Measurements from ENCODE around the gene SECISBP2.

SECISBP2 gene

DNA sequence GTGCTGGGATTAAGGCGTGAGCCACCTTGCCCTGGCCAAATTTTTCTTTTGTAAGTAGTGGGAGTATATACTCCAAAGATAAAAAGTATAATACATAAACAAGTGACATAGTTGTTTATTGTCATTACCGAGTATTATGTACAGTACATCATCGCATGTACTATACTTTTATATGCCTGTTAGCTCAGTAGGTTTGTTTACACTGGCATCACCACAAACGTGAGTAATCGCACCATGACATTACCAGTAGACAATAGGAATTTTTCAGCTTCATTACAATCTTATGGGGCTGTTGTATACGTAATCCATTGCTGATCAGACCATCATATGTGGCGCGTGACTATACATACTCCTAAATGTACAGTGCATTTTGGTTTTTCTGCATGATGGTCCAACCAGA is 9.8 kb downstream of the SECISBP2 start:
- no peak overlapping the region for H3K9ac ChIP-seq (ENCODE audit: low read length)
- H2BK12ac ChIP-seq (ENCODE audit: low read length in 2 of 2): no peak overlapping the region
- H3K14ac ChIP-seq (ENCODE audit: low read length in 2 of 2): no peak overlapping the region
- H2BK120ac ChIP-seq (ENCODE audit: low read depth, low read length): no peak overlapping the region
- H3K4ac ChIP-seq (ENCODE audit: low read depth in 1 of 2, low read length in 2 of 2): no peak overlapping the region
- H3K4me2 ChIP-seq (ENCODE audit: low read length, poor library complexity, severe bottlenecking): no peak overlapping the region
- H2BK5ac ChIP-seq (ENCODE audit: low read depth, low read length, poor library complexity, severe bottlenecking): no peak overlapping the region
- H3K9me3 ChIP-seq (ENCODE audit: control insufficient read depth, low read length): no peaks in the 10 kb centered on the region
- peaks cover 33% of the 10 kb centered on the region for H3K79me1 ChIP-seq (replicated peaks; ENCODE audit: low read length, poor library complexity, severe bottlenecking)
- no peak overlapping the region for H3K4me3 ChIP-seq (ENCODE audit: insufficient read depth in 1 of 2, low read depth in 1 of 2, low read length in 2 of 2)
- peak; percentile 33 for DNase-seq
- H3K27ac ChIP-seq (ENCODE audit: low read length, poor library complexity, severe bottlenecking): no peak overlapping the region
- H2AK5ac ChIP-seq (ENCODE audit: low read length, severe bottlenecking): no peak overlapping the region
- WGBS: 84% methylated on average over 7 of the region's 8 CpGs
- no peak overlapping the region for H3K18ac ChIP-seq (ENCODE audit: low read depth in 1 of 2, low read length in 2 of 2)
- H3K4me1 ChIP-seq (ENCODE audit: control insufficient read depth, insufficient read depth, low read depth, low read length): peaks cover 3% of the 10 kb centered on the region
- H4K8ac ChIP-seq (ENCODE audit: low read length): no peak overlapping the region
- no peak overlapping the region for H2AFZ ChIP-seq (ENCODE audit: low read depth, low read length)
- H3K23ac ChIP-seq (ENCODE audit: low read length in 2 of 2): no peak overlapping the region
- no peak overlapping the region for H2BK15ac ChIP-seq (ENCODE audit: low read depth, poor library complexity, severe bottlenecking)
- no peaks in the 10 kb centered on the region for H3K27me3 ChIP-seq (ENCODE audit: control insufficient read depth in 1 of 2, insufficient read depth in 1 of 2, low read length in 2 of 2)
- H3K36me3 ChIP-seq (ENCODE audit: control insufficient read depth in 1 of 2, insufficient read depth in 2 of 2, low read depth in 1 of 2, low read length in 2 of 2): peaks cover 21 to 73% of the 10 kb centered on the region in 2 experiments
- no peak overlapping the region for H4K91ac ChIP-seq (ENCODE audit: low read length)

DNA sequence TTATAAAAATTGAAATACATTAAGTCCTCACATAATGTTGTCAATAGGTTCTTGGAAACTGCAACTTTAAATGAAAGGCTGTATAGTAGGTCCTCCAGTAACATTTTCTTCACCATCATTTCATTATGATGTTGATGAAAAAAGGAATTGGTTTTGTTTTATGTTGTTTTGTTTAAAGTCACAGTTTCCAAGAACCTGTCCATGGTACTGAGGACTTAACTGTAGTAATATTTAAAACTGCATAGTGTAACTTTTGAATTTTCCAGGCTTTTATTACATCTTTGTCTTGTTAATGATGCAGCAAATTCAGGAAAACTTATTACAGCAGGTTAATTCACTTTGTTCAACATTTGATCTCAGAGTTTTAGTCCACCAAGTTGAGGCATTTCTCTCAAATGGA is 11.6 kb downstream of the SECISBP2 start:
- Histone ChIP-seq H3K9me3 (ENCODE audit: control insufficient read depth, low read length) (no peaks in the 10 kb centered on the region), H3K4me1 (ENCODE audit: control insufficient read depth, insufficient read depth, low read depth, low read length) (no peaks in the 10 kb centered on the region), H2BK12ac (ENCODE audit: low read length in 2 of 2) (no peak overlapping the region), H4K8ac (ENCODE audit: low read length) (no peak overlapping the region), H2AK5ac (ENCODE audit: low read length, severe bottlenecking) (no peak overlapping the region), H2BK120ac (ENCODE audit: low read depth, low read length) (no peak overlapping the region), H4K91ac (ENCODE audit: low read length) (no peak overlapping the region), H3K4ac (ENCODE audit: low read depth in 1 of 2, low read length in 2 of 2) (no peak overlapping the region), H3K79me1 (replicated peaks; ENCODE audit: low read length, poor library complexity, severe bottlenecking) (peaks cover 30% of the 10 kb centered on the region), H3K23ac (ENCODE audit: low read length in 2 of 2) (no peak overlapping the region), H3K36me3 (ENCODE audit: control insufficient read depth in 1 of 2, insufficient read depth in 2 of 2, low read depth in 1 of 2, low read length in 2 of 2) (peaks cover 27 to 88% of the 10 kb centered on the region in 2 experiments), H3K18ac (ENCODE audit: low read depth in 1 of 2, low read length in 2 of 2) (no peak overlapping the region), H3K9ac (ENCODE audit: low read length) (no peak overlapping the region), H3K4me2 (ENCODE audit: low read length, poor library complexity, severe bottlenecking) (no peak overlapping the region), H3K4me3 (ENCODE audit: insufficient read depth in 1 of 2, low read depth in 1 of 2, low read length in 2 of 2) (no peak overlapping the region), H2BK5ac (ENCODE audit: low read depth, low read length, poor library complexity, severe bottlenecking) (no peak overlapping the region), H3K14ac (ENCODE audit: low read length in 2 of 2) (no peak overlapping the region), H3K27me3 (ENCODE audit: control insufficient read depth in 1 of 2, insufficient read depth in 1 of 2, low read length in 2 of 2) (no peaks in the 10 kb centered on the region), H2BK15ac (ENCODE audit: low read depth, poor library complexity, severe bottlenecking) (no peak overlapping the region), H3K27ac (ENCODE audit: low read length, poor library complexity, severe bottlenecking) (no peak overlapping the region), H2AFZ (ENCODE audit: low read depth, low read length) (no peak overlapping the region)
- DNase-seq: no peak

DNA sequence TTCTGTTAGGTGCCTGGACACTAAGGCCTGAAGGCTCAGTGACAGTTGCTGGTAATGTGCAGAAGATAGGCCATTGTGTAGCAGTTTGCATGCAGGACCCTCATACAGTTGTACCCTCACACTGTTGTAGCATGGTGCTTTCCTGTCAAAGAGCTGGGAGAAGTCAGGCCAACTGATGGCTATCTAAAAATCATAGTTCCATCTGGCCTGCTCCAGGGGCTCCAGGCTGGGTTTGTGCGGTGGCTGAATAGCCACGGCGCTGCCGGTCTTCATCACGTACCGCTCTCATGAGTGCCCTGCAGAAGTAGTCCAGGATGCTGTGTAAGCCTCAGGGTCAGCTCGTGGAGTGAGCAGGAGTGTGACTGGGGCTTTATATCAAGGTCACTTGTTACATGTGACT is 12.2 kb downstream of the SECISBP2 start:
- DNase-seq: no peak
- Histone ChIP-seq H3K4me2 (ENCODE audit: low read length, poor library complexity, severe bottlenecking) (no peak overlapping the region), H2BK5ac (ENCODE audit: low read depth, low read length, poor library complexity, severe bottlenecking) (no peak overlapping the region), H2BK12ac (ENCODE audit: low read length in 2 of 2) (no peak overlapping the region), H3K9ac (ENCODE audit: low read length) (no peak overlapping the region), H2BK120ac (ENCODE audit: low read depth, low read length) (no peak overlapping the region), H4K91ac (ENCODE audit: low read length) (no peak overlapping the region), H4K8ac (ENCODE audit: low read length) (no peak overlapping the region), H3K79me1 (replicated peaks; ENCODE audit: low read length, poor library complexity, severe bottlenecking) (peaks cover 29% of the 10 kb centered on the region), H2AFZ (ENCODE audit: low read depth, low read length) (no peak overlapping the region), H2AK5ac (ENCODE audit: low read length, severe bottlenecking) (no peak overlapping the region), H3K23ac (ENCODE audit: low read length in 2 of 2) (no peak overlapping the region), H3K36me3 (ENCODE audit: control insufficient read depth in 1 of 2, insufficient read depth in 2 of 2, low read depth in 1 of 2, low read length in 2 of 2) (peaks cover 32 to 93% of the 10 kb centered on the region in 2 experiments), H3K18ac (ENCODE audit: low read depth in 1 of 2, low read length in 2 of 2) (no peak overlapping the region), H3K4ac (ENCODE audit: low read depth in 1 of 2, low read length in 2 of 2) (no peak overlapping the region), H3K9me3 (ENCODE audit: control insufficient read depth, low read length) (no peaks in the 10 kb centered on the region), H3K27ac (ENCODE audit: low read length, poor library complexity, severe bottlenecking) (no peak overlapping the region), H3K4me1 (ENCODE audit: control insufficient read depth, insufficient read depth, low read depth, low read length) (no peaks in the 10 kb centered on the region), H3K4me3 (ENCODE audit: insufficient read depth in 1 of 2, low read depth in 1 of 2, low read length in 2 of 2) (no peak overlapping the region), H3K27me3 (ENCODE audit: control insufficient read depth in 1 of 2, insufficient read depth in 1 of 2, low read length in 2 of 2) (no peaks in the 10 kb centered on the region), H3K14ac (ENCODE audit: low read length in 2 of 2) (no peak overlapping the region), H2BK15ac (ENCODE audit: low read depth, poor library complexity, severe bottlenecking) (no peak overlapping the region)
- 98% methylated on average over 7 of the region's 7 CpGs for WGBS

DNA sequence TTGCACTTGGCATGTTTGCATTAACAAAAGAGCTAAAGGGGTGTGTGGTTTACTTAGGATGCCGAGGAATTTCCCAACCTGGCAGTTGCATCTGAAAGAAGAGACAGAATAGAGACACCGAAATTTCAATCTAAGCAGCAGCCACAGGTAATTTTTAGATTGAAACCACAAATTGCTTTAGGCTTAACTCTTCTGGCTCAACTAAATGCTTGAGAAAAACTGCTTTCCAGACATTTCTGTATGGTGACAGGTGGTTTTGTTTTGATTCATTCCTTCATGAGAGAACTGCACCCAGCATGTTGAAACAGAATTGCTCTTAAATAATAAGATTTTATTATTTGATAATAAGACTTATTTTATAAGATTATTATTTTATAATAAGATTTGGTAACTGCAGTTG is 21.5 kb downstream of the SECISBP2 start:
- no peak overlapping the region for H3K18ac ChIP-seq (ENCODE audit: low read depth in 1 of 2, low read length in 2 of 2)
- H4K8ac ChIP-seq (ENCODE audit: low read length): no peak overlapping the region
- no peak overlapping the region for H3K27ac ChIP-seq (ENCODE audit: low read length, poor library complexity, severe bottlenecking)
- H3K4me1 ChIP-seq (ENCODE audit: control insufficient read depth, insufficient read depth, low read depth, low read length): no peaks in the 10 kb centered on the region
- peaks cover 25 to 95% of the 10 kb centered on the region in 2 experiments for H3K36me3 ChIP-seq (ENCODE audit: control insufficient read depth in 1 of 2, insufficient read depth in 2 of 2, low read depth in 1 of 2, low read length in 2 of 2)
- no peak overlapping the region for H2BK120ac ChIP-seq (ENCODE audit: low read depth, low read length)
- H3K9me3 ChIP-seq (ENCODE audit: control insufficient read depth, low read length): no peaks in the 10 kb centered on the region
- H3K14ac ChIP-seq (ENCODE audit: low read length in 2 of 2): no peak overlapping the region
- H3K23ac ChIP-seq (ENCODE audit: low read length in 2 of 2): no peak overlapping the region
- 100% methylated on average over 2 of the region's 2 CpGs for WGBS
- no peak overlapping the region for H2BK12ac ChIP-seq (ENCODE audit: low read length in 2 of 2)
- no peak overlapping the region for H3K4me3 ChIP-seq (ENCODE audit: insufficient read depth in 1 of 2, low read depth in 1 of 2, low read length in 2 of 2)
- H3K79me1 ChIP-seq (replicated peaks; ENCODE audit: low read length, poor library complexity, severe bottlenecking): peaks cover 11% of the 10 kb centered on the region
- no peaks in the 10 kb centered on the region for H3K27me3 ChIP-seq (ENCODE audit: control insufficient read depth in 1 of 2, insufficient read depth in 1 of 2, low read length in 2 of 2)
- no peak overlapping the region for H3K9ac ChIP-seq (ENCODE audit: low read length)
- no peak overlapping the region for H3K4ac ChIP-seq (ENCODE audit: low read depth in 1 of 2, low read length in 2 of 2)
- no peak overlapping the region for H2AK5ac ChIP-seq (ENCODE audit: low read length, severe bottlenecking)
- no peak overlapping the region for H3K4me2 ChIP-seq (ENCODE audit: low read length, poor library complexity, severe bottlenecking)
- DNase-seq: no peak
- H4K91ac ChIP-seq (ENCODE audit: low read length): no peak overlapping the region
- H2AFZ ChIP-seq (ENCODE audit: low read depth, low read length): no peak overlapping the region
- no peak overlapping the region for H2BK15ac ChIP-seq (ENCODE audit: low read depth, poor library complexity, severe bottlenecking)
- no peak overlapping the region for H2BK5ac ChIP-seq (ENCODE audit: low read depth, low read length, poor library complexity, severe bottlenecking)
